Fibroblast of lung (primary cell): ENCODE results near the gene PIK3C2B. TPM values are rescaled to one million over a fixed set of nuclear protein-coding genes. Genes with fewer than 3 reads are reported as not detected.
A peak's percentile ranks its signal among the peaks of the same experiment; 100 is the strongest.

Source experiments
- DNase-seq, 2 donors: peaks; one replicate each; pipeline versions ENCODE4 v3.0.0 to v3.0.0-alpha.2; 2010; ENCODE audit warnings: low read depth in 2 of 2
- H2AFZ ChIP-seq: 2 replicates; pipeline ENCODE4 v1.5.1; 2012; ENCODE audit warnings: low read length, control low read depth, inconsistent platforms
- H3K27ac ChIP-seq: 2 replicates; pipeline ENCODE4 v1.5.1; 2011; ENCODE audit warnings: low read length, control low read depth; ENCODE audit not compliant: insufficient read depth
- H3K27me3 ChIP-seq: 2 replicates; pipeline ENCODE4 v1.5.1; 2011; ENCODE audit warnings: mild to moderate bottlenecking, low read length; ENCODE audit not compliant: control insufficient read depth, insufficient read depth
- H3K36me3 ChIP-seq: 2 replicates; pipeline ENCODE4 v1.5.1; 2011; ENCODE audit warnings: low read length; ENCODE audit not compliant: control insufficient read depth, insufficient read depth
- H3K4me1 ChIP-seq: 2 replicates; pipeline ENCODE4 v1.5.1; 2011; ENCODE audit warnings: low read length; ENCODE audit not compliant: control insufficient read depth, insufficient read depth; ENCODE audit errors: extremely low read depth
- H3K4me2 ChIP-seq: 2 replicates; pipeline ENCODE4 v1.5.1; 2011; ENCODE audit warnings: low read length, control low read depth; ENCODE audit not compliant: insufficient read depth; ENCODE audit errors: extremely low read depth
- H3K4me3 ChIP-seq, 4 experiments: fragments of 200-600 bp in 1 of 4; sonication (generic) in 1 of 4; replicated peaks in 1 of 4; 2 replicates each; pipeline ENCODE4 v1.5.1; 2011 to 2016; ENCODE audit warnings: low read length in 4 of 4, low read depth in 3 of 4, mild to moderate bottlenecking in 3 of 4, control low read depth in 2 of 4, inconsistent platforms in 1 of 4, mixed read lengths in 1 of 4; ENCODE audit not compliant: insufficient read depth in 1 of 4; ENCODE audit errors: control extremely low read depth in 1 of 4
- H3K79me2 ChIP-seq: 2 replicates; pipeline ENCODE4 v1.5.1; 2012; ENCODE audit warnings: mild to moderate bottlenecking, low read length, inconsistent platforms; ENCODE audit not compliant: control insufficient read depth, insufficient read depth
- H3K9ac ChIP-seq: 2 replicates; pipeline ENCODE4 v1.5.1; 2011; ENCODE audit warnings: mild to moderate bottlenecking, low read length, control low read depth; ENCODE audit not compliant: insufficient read depth
- H3K9me3 ChIP-seq: 2 replicates; pipeline ENCODE4 v1.5.1; 2012; ENCODE audit warnings: low read depth, low read length; ENCODE audit not compliant: control insufficient read depth, insufficient read depth
- H4K20me1 ChIP-seq: 2 replicates; pipeline ENCODE4 v1.5.1; 2011; ENCODE audit warnings: low read length; ENCODE audit not compliant: control insufficient read depth, insufficient read depth; ENCODE audit errors: extremely low read depth
- EZH2 ChIP-seq: IDR thresholded peaks from 2 replicates; pipeline ENCODE4 v1.5.1; 2012; ENCODE audit warnings: low read length, control low read depth, mild to moderate bottlenecking; ENCODE audit errors: missing control alignments
- polyA plus RNA-seq, 2 donors: library from polyadenylated mRNA; depleted of rRNA in 1 of 2; stranded (reverse) in 1 of 2; unstranded in 1 of 2; fragments of >200 nt; gene quantifications; 2 replicates each; pipeline ENCODE4 v1.2.1, GENCODE V29; 2011 to 2012; ENCODE audit warnings: missing spikeins in 1 of 2
- total RNA-seq: library from RNA; depleted of rRNA; stranded (reverse); fragments of >200 nt; gene quantifications from 2 replicates; pipeline ENCODE4 v1.2.1, GENCODE V29; 2014
- TF ChIP-seq, protein P1 (sequence below), 2 donors: IDR thresholded peaks in 1 of 2; conservative IDR thresholded peaks in 1 of 2; 1 replicate in 1 of 2; 2 replicates in 1 of 2; pipeline ENCODE4 v1.5.1; 2011 to 2012; ENCODE audit warnings: low read length in 2 of 2, control low read depth in 1 of 2, inconsistent platforms in 1 of 2, low read depth in 1 of 2, mild to moderate bottlenecking in 1 of 2

The PIK3C2B gene
- total and polyA plus RNA-seq, 2 donors (not counting 1 experiment from before 2014, with no cell fraction given): 2.4 to 2.5 TPM

DNA sequence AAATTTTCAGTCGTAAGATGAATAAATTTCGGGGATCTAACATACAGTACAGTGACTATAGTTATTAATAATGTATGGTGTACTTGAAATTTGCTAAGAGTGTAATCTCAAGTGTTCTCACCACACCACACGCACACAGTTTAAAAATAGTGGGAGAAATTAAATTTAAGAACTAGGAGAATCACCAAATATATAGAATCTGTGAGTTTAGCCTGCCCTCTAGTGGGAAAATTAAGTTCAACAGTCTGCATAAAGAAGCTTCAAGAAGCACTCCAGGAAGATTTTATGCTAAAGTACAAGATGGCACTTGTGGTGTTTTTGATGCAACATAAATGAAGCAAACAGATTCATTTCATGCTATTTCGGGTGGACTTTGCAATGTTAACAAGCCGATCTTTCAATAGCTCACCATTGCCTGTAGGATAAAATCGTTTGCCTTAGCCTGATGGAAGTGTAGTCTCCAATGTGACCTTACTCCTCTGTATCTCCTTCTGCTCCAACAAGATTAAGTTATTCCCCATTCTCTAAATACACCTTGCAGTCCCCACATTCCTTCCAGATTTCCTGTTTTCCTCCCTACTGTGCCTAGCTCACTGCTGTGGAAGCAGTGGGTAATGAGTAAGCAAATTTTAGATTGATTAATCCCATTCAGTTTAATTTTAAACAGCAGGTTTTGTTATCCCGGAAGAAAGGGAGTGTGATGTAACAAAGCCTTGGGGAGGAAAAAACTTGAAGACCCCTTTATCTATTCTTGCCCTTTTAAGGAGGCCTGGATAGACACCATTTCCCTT, 8.7 kb upstream of the PIK3C2B start:
- no peak overlapping the region for H3K9ac ChIP-seq
- no peak overlapping the region for H3K4me2 ChIP-seq
- TF ChIP-seq, protein P1, sequence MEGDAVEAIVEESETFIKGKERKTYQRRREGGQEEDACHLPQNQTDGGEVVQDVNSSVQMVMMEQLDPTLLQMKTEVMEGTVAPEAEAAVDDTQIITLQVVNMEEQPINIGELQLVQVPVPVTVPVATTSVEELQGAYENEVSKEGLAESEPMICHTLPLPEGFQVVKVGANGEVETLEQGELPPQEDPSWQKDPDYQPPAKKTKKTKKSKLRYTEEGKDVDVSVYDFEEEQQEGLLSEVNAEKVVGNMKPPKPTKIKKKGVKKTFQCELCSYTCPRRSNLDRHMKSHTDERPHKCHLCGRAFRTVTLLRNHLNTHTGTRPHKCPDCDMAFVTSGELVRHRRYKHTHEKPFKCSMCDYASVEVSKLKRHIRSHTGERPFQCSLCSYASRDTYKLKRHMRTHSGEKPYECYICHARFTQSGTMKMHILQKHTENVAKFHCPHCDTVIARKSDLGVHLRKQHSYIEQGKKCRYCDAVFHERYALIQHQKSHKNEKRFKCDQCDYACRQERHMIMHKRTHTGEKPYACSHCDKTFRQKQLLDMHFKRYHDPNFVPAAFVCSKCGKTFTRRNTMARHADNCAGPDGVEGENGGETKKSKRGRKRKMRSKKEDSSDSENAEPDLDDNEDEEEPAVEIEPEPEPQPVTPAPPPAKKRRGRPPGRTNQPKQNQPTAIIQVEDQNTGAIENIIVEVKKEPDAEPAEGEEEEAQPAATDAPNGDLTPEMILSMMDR (conservative IDR thresholded peaks at IDR 0.05 in 1 of 2, IDR thresholded peaks at IDR 0.05 in 1 of 2; ENCODE audit: low read depth in 1 of 2, low read length in 2 of 2): peak; percentile 43 to 65
- TF ChIP-seq EZH2: no peak
- DNase-seq: peak; percentile 52 to 85
- H3K36me3 ChIP-seq: no peaks in the 10 kb centered on the region
- H3K27ac ChIP-seq: no peak overlapping the region
- no peaks in the 10 kb centered on the region for H3K9me3 ChIP-seq
- no peak overlapping the region for H2AFZ ChIP-seq
- H3K79me2 ChIP-seq: no peaks in the 10 kb centered on the region
- peaks cover 2% of the 10 kb centered on the region for H3K27me3 ChIP-seq
- H3K4me1 ChIP-seq: peaks cover 4% of the 10 kb centered on the region
- H3K4me3 ChIP-seq: no peak overlapping the region
- no peaks in the 10 kb centered on the region for H4K20me1 ChIP-seq

DNA sequence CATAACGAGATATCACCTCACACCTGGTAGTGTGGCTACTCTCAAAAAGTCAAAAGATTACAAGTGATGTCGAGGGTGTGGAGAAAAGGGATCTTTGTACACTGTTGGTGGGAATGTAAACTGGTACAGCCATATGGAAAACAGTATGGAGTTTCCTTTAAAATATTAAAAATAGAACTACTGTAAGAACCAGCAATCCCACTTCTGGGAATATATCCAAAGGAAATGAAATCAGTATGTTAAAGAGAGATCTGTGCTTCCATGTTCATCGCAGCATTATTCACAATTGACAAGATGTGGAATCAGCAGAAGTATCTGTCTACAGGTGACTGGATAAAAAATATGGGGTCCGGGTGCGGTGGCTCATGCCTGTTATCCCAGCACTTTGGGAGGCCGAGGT, 7.6 kb upstream of the PIK3C2B start:
- no peak for DNase-seq
- Histone ChIP-seq H3K36me3 (no peaks in the 10 kb centered on the region), H3K27ac (no peak overlapping the region), H3K27me3 (peaks cover 11% of the 10 kb centered on the region), H2AFZ (no peak overlapping the region), H3K4me3 (no peak overlapping the region), H4K20me1 (no peaks in the 10 kb centered on the region), H3K4me2 (no peak overlapping the region), H3K9ac (no peak overlapping the region), H3K9me3 (no peaks in the 10 kb centered on the region), H3K4me1 (no peaks in the 10 kb centered on the region), H3K79me2 (no peaks in the 10 kb centered on the region)
- TF ChIP-seq, protein P1 (conservative IDR thresholded peaks at IDR 0.05 in 1 of 2, IDR thresholded peaks at IDR 0.05 in 1 of 2; ENCODE audit: low read depth in 1 of 2, low read length in 2 of 2): no peak
- no peak for TF ChIP-seq EZH2

DNA sequence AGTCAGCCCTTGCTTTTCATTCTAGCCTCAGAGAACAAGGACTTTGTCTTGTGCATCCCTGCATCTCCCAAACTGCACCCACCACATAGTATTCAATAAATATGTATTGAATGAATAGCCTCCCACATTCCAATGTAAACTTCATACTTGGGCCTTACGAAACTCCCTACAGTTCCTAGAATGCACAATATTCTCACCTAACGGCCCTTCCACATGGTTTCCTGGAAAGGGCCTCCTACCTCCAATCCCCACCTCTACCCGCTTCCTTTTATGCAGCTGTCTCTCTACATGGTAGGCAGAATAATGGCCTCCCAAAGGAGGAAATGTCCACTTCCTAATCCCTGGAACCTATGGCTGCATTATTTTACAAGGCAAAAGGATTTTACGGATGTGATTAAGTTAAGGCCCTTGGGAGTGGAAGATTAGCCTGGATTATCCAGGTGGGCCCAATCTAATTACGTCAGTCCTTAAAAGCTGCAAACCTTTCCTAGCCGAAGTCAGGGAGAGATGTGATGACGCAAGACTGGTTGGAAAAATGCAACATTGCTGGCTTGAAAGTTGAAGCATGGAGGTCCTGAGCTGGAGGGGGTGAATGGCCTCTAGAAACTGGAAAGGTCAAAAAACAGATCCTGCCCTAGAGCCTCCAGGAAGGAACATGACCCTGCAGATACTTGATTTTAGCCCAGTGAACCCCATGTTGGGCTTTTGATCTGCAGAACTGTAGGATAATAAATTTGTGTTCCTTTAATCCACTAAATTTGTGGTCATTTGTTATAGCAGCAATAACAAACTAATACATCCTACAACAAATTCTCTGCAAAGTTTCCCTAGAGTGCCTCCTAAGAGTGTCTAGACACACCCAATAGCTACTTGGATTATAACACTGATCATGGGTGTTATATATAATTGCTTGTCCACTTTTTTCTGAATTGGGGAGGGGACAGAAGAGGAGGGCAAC, 5.2 kb upstream of the PIK3C2B start:
- no peak for DNase-seq
- TF ChIP-seq EZH2: no peak
- TF ChIP-seq, protein P1 (conservative IDR thresholded peaks at IDR 0.05 in 1 of 2, IDR thresholded peaks at IDR 0.05 in 1 of 2; ENCODE audit: low read depth in 1 of 2, low read length in 2 of 2): no peak
- Histone ChIP-seq H2AFZ (no peak overlapping the region), H3K9ac (no peak overlapping the region), H3K4me1 (no peaks in the 10 kb centered on the region), H3K27ac (no peak overlapping the region), H3K4me3 (no peak overlapping the region), H4K20me1 (no peaks in the 10 kb centered on the region), H3K36me3 (no peaks in the 10 kb centered on the region), H3K27me3 (peaks cover 27% of the 10 kb centered on the region), H3K4me2 (no peak overlapping the region), H3K9me3 (no peaks in the 10 kb centered on the region), H3K79me2 (no peaks in the 10 kb centered on the region)
